Measurements from ENCODE around the gene ART3.
"Not testable (repeated sequence)": the region's sequence is repeated elsewhere in the genome, so short reads cannot be mapped to it uniquely, and the experiment has no call there.

Gene ART3

GRCh38 chr4:76050560-76051050, 23.9 kb upstream of the ART3 start:
- in situ Hi-C loops (cut with MboI; ENCODE audit: low sequenced_read_pairs, unreplicated experiment); DNase-seq (ENCODE audit: low spot score): not testable (repeated sequence)

- no peak for DNase-seq (ENCODE audit: low spot score)
- in situ Hi-C loops (cut with MboI; ENCODE audit: low sequenced_read_pairs, unreplicated experiment) = no loop called here
- TF ChIP-seq CTCF (IDR thresholded peaks at IDR 0.05; ENCODE audit: borderline replicate concordance, control extremely low read depth, extremely low read depth, insufficient read depth, missing control alignments) = no peak
Observed at GRCh38 chr4:76053730-76054129, 20.8 kb upstream of the ART3 start.

GRCh38 chr4:76055016-76055415, 19.5 kb upstream of the ART3 start:
- in situ Hi-C loops (cut with MboI; ENCODE audit: low sequenced_read_pairs, unreplicated experiment) = no loop called here
- peak; percentile 66 for DNase-seq (ENCODE audit: low spot score)
- no peak for TF ChIP-seq CTCF (IDR thresholded peaks at IDR 0.05; ENCODE audit: borderline replicate concordance, control extremely low read depth, extremely low read depth, insufficient read depth, missing control alignments)

- TF ChIP-seq CTCF (IDR thresholded peaks at IDR 0.05; ENCODE audit: borderline replicate concordance, control extremely low read depth, extremely low read depth, insufficient read depth, missing control alignments) = no peak
- in situ Hi-C loops (cut with MboI; ENCODE audit: low sequenced_read_pairs, unreplicated experiment) = no loop called here
- DNase-seq (ENCODE audit: low spot score) = no peak
Observed at GRCh38 chr4:76055421-76055820, 19.1 kb upstream of the ART3 start.

GRCh38 chr4:76058302-76058701, 16.2 kb upstream of the ART3 start:
- in situ Hi-C loops (cut with MboI; ENCODE audit: low sequenced_read_pairs, unreplicated experiment) = no loop called here
- no peak for TF ChIP-seq CTCF (IDR thresholded peaks at IDR 0.05; ENCODE audit: borderline replicate concordance, control extremely low read depth, extremely low read depth, insufficient read depth, missing control alignments)
- peak; percentile 40 for DNase-seq (ENCODE audit: low spot score)

- no peak for DNase-seq (ENCODE audit: low spot score)
- no peak for TF ChIP-seq CTCF (IDR thresholded peaks at IDR 0.05; ENCODE audit: borderline replicate concordance, control extremely low read depth, extremely low read depth, insufficient read depth, missing control alignments)
- in situ Hi-C loops (cut with MboI; ENCODE audit: low sequenced_read_pairs, unreplicated experiment) = no loop called here
Observed at GRCh38 chr4:76058888-76059426, 15.6 kb upstream of the ART3 start.

- DNase-seq (ENCODE audit: low spot score) = no peak
- in situ Hi-C loops (cut with MboI; ENCODE audit: low sequenced_read_pairs, unreplicated experiment) = loop anchor here (10.0 kb wide), 1 partner anchor 155 kb away; the partner anchor contains the start of gene PPEF2
- no peak for TF ChIP-seq CTCF (IDR thresholded peaks at IDR 0.05; ENCODE audit: borderline replicate concordance, control extremely low read depth, extremely low read depth, insufficient read depth, missing control alignments)
Observed at GRCh38 chr4:76059750-76060149, 14.8 kb upstream of the ART3 start.
